Gastrocnemius medialis (tissue), 4 donors: ENCODE measurements around the gene VPS35L. TPM values are rescaled to one million over a fixed set of nuclear protein-coding genes. Genes with fewer than 3 reads are reported as not detected.

Experiments used
- ATAC-seq, 2 donors: fragments of 150-250 bp; one replicate each; pipeline ENCODE4 v1.9.1; 2016
- DNase-seq, 2 donors: peaks; one replicate each; pipeline ENCODE4 v3.0.0-alpha.2; 2019
- H3K27ac ChIP-seq, 4 donors: fragments of 200-600 bp; sonication (generic); 1 replicate in 1 of 4; 2 replicates in 3 of 4; pipeline ENCODE4 v1.5.1; 2016 to 2018; ENCODE audit warnings: mild to moderate bottlenecking in 2 of 4, moderate library complexity in 1 of 4
- H3K27me3 ChIP-seq, 3 donors: fragments of 200-600 bp; sonication (generic) in 2 of 3; 1 replicate in 1 of 3; 2 replicates in 2 of 3; pipeline versions ENCODE4 v1.5.1 to v1.6.0; 2016 to 2019; ENCODE audit warnings: mild to moderate bottlenecking in 1 of 3, moderate library complexity in 1 of 3
- H3K36me3 ChIP-seq, 2 donors: fragments of 200-600 bp; sonication (generic) in 1 of 2; one replicate each; pipeline ENCODE4 v1.5.1; 2017 to 2018
- H3K4me1 ChIP-seq, 2 donors: fragments of 200-600 bp; sonication (generic) in 1 of 2; one replicate each; pipeline ENCODE4 v1.5.1; 2016 to 2017; ENCODE audit warnings: mild to moderate bottlenecking in 2 of 2
- H3K4me3 ChIP-seq, 4 donors: fragments of 200-600 bp; sonication (generic) in 3 of 4; 1 replicate in 1 of 4; 2 replicates in 3 of 4; pipeline ENCODE4 v1.5.1; 2016 to 2019; ENCODE audit warnings: mild to moderate bottlenecking in 2 of 4
- H3K9me3 ChIP-seq, 3 donors: fragments of 200-600 bp; sonication (generic) in 2 of 3; 1 replicate in 1 of 3; 2 replicates in 2 of 3; pipeline ENCODE4 v1.5.1; 2016 to 2019
- CTCF ChIP-seq, 5 experiments: fragments of 450-650 bp in 3 of 5; fragments of 200-600 bp in 2 of 5; sonication (generic) in 2 of 5; IDR thresholded peaks in 4 of 5; conservative IDR thresholded peaks in 1 of 5; 1 replicate in 4 of 5; 2 replicates in 1 of 5; pipeline ENCODE4 v1.5.1; 2016 to 2019; ENCODE audit warnings: antibody characterized with exemption in 5 of 5, mild to moderate bottlenecking in 3 of 5, moderate library complexity in 3 of 5
- POLR2A ChIP-seq, 2 donors: fragments of 450-650 bp; IDR thresholded peaks; one replicate each; pipeline ENCODE4 v1.6.1; 2017; ENCODE audit warnings: antibody characterized with exemption in 2 of 2, mild to moderate bottlenecking in 2 of 2, moderate library complexity in 2 of 2
- in situ Hi-C, 4 donors: fragments of 200-750 bp; cut with MboI; loops; one replicate each; pipeline versions ENCODE4 v1.15.0 to v1.8.0; 2017; ENCODE audit warnings: low sequenced_read_pairs in 4 of 4
- intact Hi-C: fragments of 100-400 bp; cut with DNase I; formaldehyde crosslinking; loops from one replicate; pipeline ENCODE4 v1.15.1; 2023; ENCODE audit warnings: low total_unique reads
- total RNA-seq, 4 donors: library from RNA; depleted of rRNA; stranded (reverse); fragments of >200 nt; gene quantifications; one replicate each; pipeline versions ENCODE4 v1.1.0 to v1.2.3, GENCODE V29; 2016

VPS35L gene
- 10 to 100 TPM; 16.9 to 29.1 (median 24.8) TPM for total RNA-seq

DNA sequence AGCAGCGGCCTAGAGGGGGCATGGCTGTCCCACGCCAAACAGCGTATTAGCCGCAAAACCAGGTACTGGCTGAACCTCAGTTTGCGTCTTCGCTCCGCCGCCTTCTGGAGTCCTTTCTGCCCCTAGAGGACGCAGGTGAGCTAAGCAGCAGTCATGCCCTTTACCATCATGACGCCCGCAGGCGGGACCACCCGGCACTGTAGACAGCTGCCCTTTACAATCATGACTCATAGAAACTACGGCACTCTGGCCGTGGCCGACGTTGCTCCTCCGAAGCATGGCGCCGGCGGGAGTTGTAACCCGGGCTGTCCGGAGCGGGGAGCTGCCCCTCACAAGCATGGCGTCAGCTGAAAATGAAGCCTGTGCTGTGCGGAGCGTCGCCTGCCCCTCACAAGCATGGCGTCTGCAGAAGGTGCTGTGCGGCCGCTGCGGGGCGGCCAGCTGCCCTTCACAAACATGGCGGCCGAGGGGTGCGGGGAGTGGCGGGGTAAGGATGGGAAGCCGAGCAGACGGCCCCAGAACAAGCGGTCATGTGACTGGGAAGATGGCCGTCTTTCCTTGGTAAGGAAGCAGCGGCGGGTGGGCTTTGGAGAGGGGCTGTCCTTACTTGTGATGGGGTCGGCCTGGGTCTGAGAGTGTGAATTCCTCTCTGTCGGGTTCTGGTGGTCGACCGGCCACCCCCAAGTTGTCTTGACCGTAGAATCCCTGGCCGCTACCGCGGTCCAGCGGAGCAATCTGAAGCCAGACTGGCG lies at the start of gene VPS35L:
Gene VPS35L, plus strand, starts transcription at position 518 of the 752 bp plus-strand sequence. Its CDS starts 27 bp downstream, at position 545.
- ATAC-seq (peak; percentile 95 to 98), DNase-seq (peak; percentile 93 to 98)
- in situ Hi-C loops: no loop called here
- H3K9me3 ChIP-seq: no peaks in the 10 kb centered on the region
- H3K4me1 ChIP-seq: peaks cover 8 to 17% of the 10 kb centered on the region in 2 donors
- H3K4me3 ChIP-seq: peak within 1 kb of the TSS; percentile 59 to 95 (median 64)
- TF ChIP-seq CTCF (IDR thresholded peaks at IDR 0.05 in 4 of 5, conservative IDR thresholded peaks at IDR 0.05 in 1 of 5) (peak; percentile 81 to 86 (median 82)), POLR2A (IDR thresholded peaks at IDR 0.05) (peak; percentile 48 to 49)
- no peaks in the 10 kb centered on the region for H3K27me3 ChIP-seq
- intact Hi-C loops: loop anchor here (1.0 to 10.0 kb wide), 5 partner anchors 33 to 1349 kb away; partner anchors contain the start of genes COQ7, DCUN1D3, GDE1 and IQCK
- H3K27ac ChIP-seq: peak within 1 kb of the TSS; percentile 91 to 95 (median 92)
- no peaks in the 10 kb centered on the region for H3K36me3 ChIP-seq

GRCh38 chr16:19506965-19507364 lies 48.5 kb upstream of the VPS35L start:
- H3K9me3 ChIP-seq: no peaks in the 10 kb centered on the region
- H3K27ac ChIP-seq: no peak overlapping the region
- no peak for DNase-seq
- no peaks in the 10 kb centered on the region for H3K27me3 ChIP-seq
- H3K36me3 ChIP-seq: peaks cover 8 to 62% of the 10 kb centered on the region in 2 donors
- H3K4me3 ChIP-seq: no peak overlapping the region
- in situ Hi-C loops (loop anchor here (10.0 to 25.0 kb wide), 2 partner anchors 422 to 720 kb away; partner anchors contain the start of gene RPS15A (in 1 of the 4)), intact Hi-C loops (no loop called here)
- H3K4me1 ChIP-seq: no peaks in the 10 kb centered on the region
- TF ChIP-seq CTCF (IDR thresholded peaks at IDR 0.05 in 4 of 5, conservative IDR thresholded peaks at IDR 0.05 in 1 of 5): no peak
- no peak for TF ChIP-seq POLR2A (IDR thresholded peaks at IDR 0.05)
- ATAC-seq: no peak

DNA sequence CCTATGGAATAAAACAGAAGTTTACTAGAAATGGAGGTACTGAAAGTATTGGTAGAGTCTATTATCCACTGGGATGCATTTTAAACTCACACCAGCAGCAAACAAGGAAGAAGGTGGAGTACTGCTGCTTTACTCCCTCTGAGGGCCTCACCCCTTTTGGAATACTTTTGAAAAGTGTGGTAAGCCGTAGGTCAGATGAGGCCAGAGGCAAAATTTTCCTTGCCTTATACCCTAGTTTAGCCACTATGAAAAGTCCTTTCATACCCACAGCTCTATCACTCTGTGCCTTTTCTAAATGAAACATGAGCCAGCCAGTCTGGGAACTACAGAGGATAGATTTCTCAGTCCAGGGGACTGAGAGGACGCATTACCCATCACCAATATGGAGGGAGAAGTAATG lies 47.6 kb upstream of the VPS35L start:
- in situ Hi-C loops: loop anchor here (10.0 to 25.0 kb wide), 2 partner anchors 423 to 721 kb away; partner anchors contain the start of gene RPS15A (in 1 of the 4)
- no peak overlapping the region for H3K4me3 ChIP-seq
- no peaks in the 10 kb centered on the region for H3K4me1 ChIP-seq
- H3K27ac ChIP-seq: no peak overlapping the region
- no peak for TF ChIP-seq CTCF (IDR thresholded peaks at IDR 0.05 in 4 of 5, conservative IDR thresholded peaks at IDR 0.05 in 1 of 5)
- no peak for TF ChIP-seq POLR2A (IDR thresholded peaks at IDR 0.05)
- intact Hi-C loops: no loop called here
- H3K27me3 ChIP-seq: no peaks in the 10 kb centered on the region
- DNase-seq: no peak
- ATAC-seq: no peak
- H3K36me3 ChIP-seq: peaks cover 6 to 56% of the 10 kb centered on the region in 2 donors
- no peaks in the 10 kb centered on the region for H3K9me3 ChIP-seq

GRCh38 chr16:19512297-19512696 lies 43.2 kb upstream of the VPS35L start:
- H3K4me1 ChIP-seq: no peaks in the 10 kb centered on the region
- in situ Hi-C loops: loop anchor here in 1 of 4 donors (10.0 to 25.0 kb wide), 2 partner anchors 427 to 725 kb away; partner anchors contain the start of gene RPS15A
- no peak overlapping the region for H3K27ac ChIP-seq
- H3K27me3 ChIP-seq: no peaks in the 10 kb centered on the region
- no peak for TF ChIP-seq CTCF (IDR thresholded peaks at IDR 0.05 in 4 of 5, conservative IDR thresholded peaks at IDR 0.05 in 1 of 5)
- H3K9me3 ChIP-seq: no peaks in the 10 kb centered on the region
- ATAC-seq: no peak
- intact Hi-C loops: no loop called here
- H3K36me3 ChIP-seq: peaks cover 3 to 53% of the 10 kb centered on the region in 2 donors
- DNase-seq: no peak
- no peak overlapping the region for H3K4me3 ChIP-seq
